Esophagus muscularis mucosa (tissue), 3 donors: ENCODE results near the gene IDNK.

Source experiments
- CTCF ChIP-seq, 3 experiments: fragments of 200-600 bp in 2 of 3; fragments of 450-650 bp in 1 of 3; sonication (generic) in 2 of 3; IDR thresholded peaks; one replicate each; pipeline ENCODE4 v1.5.1; 2017 to 2019; ENCODE audit warnings: antibody characterized with exemption in 3 of 3, mild to moderate bottlenecking in 2 of 3, moderate library complexity in 1 of 3
- POLR2AphosphoS5 ChIP-seq, 2 donors: sonication (generic); formaldehyde crosslinking; IDR thresholded peaks; one replicate each; pipeline ENCODE4 v1.6.1; 2017; ENCODE audit warnings: antibody characterized with exemption in 2 of 2

GRCh38 chr9:83665580-83666200, 42.7 kb downstream of the IDNK start:
- TF ChIP-seq CTCF (IDR thresholded peaks at IDR 0.05) (no peak), POLR2AphosphoS5 (IDR thresholded peaks at IDR 0.05) (no peak)
